AG10803 (cell line): Measurements from ENCODE around the gene CITED1.

Experiments
- DNase-seq: peaks from one replicate; pipeline ENCODE4 v3.0.0; 2010; ENCODE audit warnings: low read depth
- H3K4me3 ChIP-seq: 2 replicates; pipeline ENCODE4 v1.5.1; 2011; ENCODE audit warnings: mild to moderate bottlenecking, low read length, control low read depth
- CTCF ChIP-seq: conservative IDR thresholded peaks from 2 replicates; pipeline ENCODE4 v1.5.1; 2011; ENCODE audit warnings: mild to moderate bottlenecking, low read length, control low read depth, inconsistent platforms

The CITED1 gene

GRCh38 chrX:72305286-72306084, at the start of gene CITED1:
TSS of gene CITED1 (minus strand) at chrX:72305914. CDS start at chrX:72302869, 3,045 bp downstream.
- H3K4me3 ChIP-seq, result peak within 1 kb of the TSS; percentile 52
- DNase-seq, result no peak
- no peak for TF ChIP-seq CTCF

- DNase-seq, result no peak
- H3K4me3 ChIP-seq, result no peak overlapping the region
- TF ChIP-seq CTCF, result no peak
Measured at GRCh38 chrX:72352786-72353185, 47.1 kb upstream of the CITED1 start.

GRCh38 chrX:72351606-72352334, 46.1 kb upstream of the CITED1 start:
- no peak for TF ChIP-seq CTCF
- peak; percentile 68 for DNase-seq

GRCh38 chrX:72349190-72349589, 43.5 kb upstream of the CITED1 start:
- H3K4me3 ChIP-seq, result no peak overlapping the region
- DNase-seq, result no peak
- TF ChIP-seq CTCF, result no peak

More at GRCh38 chrX:72351606-72352334, 46.1 kb upstream of the CITED1 start:
- H3K4me3 ChIP-seq, result no peak overlapping the region

GRCh38 chrX:72348247-72348979, 42.7 kb upstream of the CITED1 start:
- H3K4me3 ChIP-seq, result no peak overlapping the region
- TF ChIP-seq CTCF, result no peak
- DNase-seq, result no peak

- H3K4me3 ChIP-seq, result no peak overlapping the region
- no peak for TF ChIP-seq CTCF
- DNase-seq, result no peak
Measured at GRCh38 chrX:72347366-72347765, 41.7 kb upstream of the CITED1 start.
